GM23338 (cell line): ENCODE data around the gene STIM1. TPM values are rescaled to one million over a fixed set of nuclear protein-coding genes. Genes with fewer than 3 reads are reported as not detected.

Source experiments
- ATAC-seq: fragments of 200-7000 bp; cut with Tn5 transposase; 3 replicates; pipeline ENCODE4 v1.9.1; 2020
- DNase-seq: peaks from one replicate; pipeline ENCODE4 v3.0.0-alpha.2; 2015; ENCODE audit warnings: low spot score
- H2AFZ ChIP-seq: fragments of 200-600 bp; sonication (generic); 2 replicates; pipeline ENCODE4 v1.8.0; 2016; ENCODE audit warnings: antibody characterized with exemption, mild to moderate bottlenecking, moderate library complexity
- H3F3A ChIP-seq: fragments of 200-600 bp; sonication (generic); replicated peaks from 2 replicates; pipeline ENCODE4 v1.8.0; 2017; ENCODE audit warnings: antibody characterized with exemption, mixed run types, low read depth
- H3K27ac ChIP-seq: fragments of 200-600 bp; sonication (generic); 2 replicates; pipeline ENCODE4 v1.6.1; 2016; ENCODE audit warnings: low read depth
- H3K27me3 ChIP-seq: fragments of 200-600 bp; sonication (generic); 2 replicates; pipeline ENCODE4 v1.8.0; 2016; ENCODE audit warnings: mild to moderate bottlenecking, mixed run types, moderate library complexity; ENCODE audit not compliant: insufficient read depth
- H3K36me3 ChIP-seq: fragments of 200-600 bp; sonication (generic); 2 replicates; pipeline ENCODE4 v1.8.0; 2016; ENCODE audit warnings: mild to moderate bottlenecking; ENCODE audit not compliant: insufficient read depth
- H3K4me1 ChIP-seq: fragments of 200-600 bp; sonication (generic); 2 replicates; pipeline ENCODE4 v1.8.0; 2016; ENCODE audit warnings: mild to moderate bottlenecking, moderate library complexity; ENCODE audit not compliant: insufficient read depth
- H3K4me2 ChIP-seq: fragments of 200-600 bp; sonication (generic); 2 replicates; pipeline ENCODE4 v1.7.1; 2017; ENCODE audit warnings: mixed run types
- H3K4me3 ChIP-seq: fragments of 200-600 bp; sonication (generic); 2 replicates; pipeline ENCODE4 v1.6.1; 2016; ENCODE audit warnings: mixed run types
- H3K79me2 ChIP-seq: fragments of 200-600 bp; sonication (generic); replicated peaks from 2 replicates; pipeline ENCODE4 v1.8.0; 2017; ENCODE audit warnings: mild to moderate bottlenecking; ENCODE audit not compliant: insufficient read depth
- H3K9me2 ChIP-seq: fragments of 200-600 bp; sonication (generic); 2 replicates; pipeline ENCODE4 v1.8.0; 2017; ENCODE audit not compliant: insufficient read depth
- H4K20me1 ChIP-seq: fragments of 200-600 bp; sonication (generic); replicated peaks from 2 replicates; pipeline ENCODE4 v1.8.0; 2017; ENCODE audit warnings: mild to moderate bottlenecking; ENCODE audit not compliant: insufficient read depth
- H3K27ac Mint-ChIP-seq: 2 replicates; pipeline ENCODE4 v1.8.0; 2020; ENCODE audit warnings: inconsistent platforms, mild to moderate bottlenecking, moderate library complexity, mixed read lengths
- H3K27me3 Mint-ChIP-seq: 3 replicates; pipeline ENCODE4 v1.8.0; 2022; ENCODE audit warnings: low read depth, mild to moderate bottlenecking, moderate library complexity, mixed read lengths, inconsistent platforms; ENCODE audit not compliant: insufficient read depth, poor library complexity
- H3K36me3 Mint-ChIP-seq: 3 replicates; pipeline ENCODE4 v1.8.0; 2021; ENCODE audit warnings: low read depth, mild to moderate bottlenecking, inconsistent platforms, moderate library complexity, mixed read lengths
- H3K4me1 Mint-ChIP-seq: 3 replicates; pipeline ENCODE4 v1.8.0; 2020; ENCODE audit warnings: mild to moderate bottlenecking, inconsistent platforms, mixed read lengths
- H3K4me3 Mint-ChIP-seq: 3 replicates; pipeline ENCODE4 v1.8.0; 2021; ENCODE audit warnings: moderate library complexity, mild to moderate bottlenecking, inconsistent platforms, mixed read lengths
- H3K9me3 Mint-ChIP-seq: 3 replicates; pipeline ENCODE4 v1.8.0; 2020; ENCODE audit warnings: moderate library complexity, mild to moderate bottlenecking, inconsistent platforms, mixed read lengths
- ETS1 ChIP-seq: IDR thresholded peaks from 2 replicates; pipeline ENCODE4 v1.6.1; 2016; ENCODE audit warnings: antibody characterized with exemption
- EZH2 ChIP-seq: fragments of 200-600 bp; sonication (generic); IDR thresholded peaks from one replicate; pipeline ENCODE4 v1.8.0; 2017; ENCODE audit warnings: antibody characterized with exemption, mild to moderate bottlenecking, low read depth; ENCODE audit not compliant: unreplicated experiment
- JUNB ChIP-seq: IDR thresholded peaks from one replicate; pipeline ENCODE4 v1.6.1; 2016; ENCODE audit warnings: antibody characterized with exemption; ENCODE audit not compliant: unreplicated experiment
- NANOG ChIP-seq: IDR thresholded peaks from 2 replicates; pipeline ENCODE4 v1.6.1; 2016; ENCODE audit warnings: antibody characterized with exemption, borderline replicate concordance
- REST ChIP-seq: IDR thresholded peaks from one replicate; pipeline ENCODE4 v1.6.1; 2018; ENCODE audit warnings: antibody characterized with exemption; ENCODE audit not compliant: unreplicated experiment
- ZNF114 ChIP-seq: fragments of 250-450 bp; sonication (Bioruptor Pico); IDR thresholded peaks from 2 replicates; pipeline ENCODE4 v1.5.0; 2020; ENCODE audit warnings: mild to moderate bottlenecking, moderate library complexity
- ZNF462 ChIP-seq: fragments of 250-450 bp; sonication (Bioruptor Pico); IDR thresholded peaks from 2 replicates; pipeline ENCODE4 v1.5.0; 2020; ENCODE audit warnings: mild to moderate bottlenecking, moderate library complexity
- polyA plus RNA-seq: library from polyadenylated mRNA; unstranded; fragments of >200 nt; fragmentation: Nextera tagmentation; extraction: Ambion mirVana; gene quantifications from 2 replicates; pipeline ENCODE4 v1.2.1, GENCODE V29; 2016
- total RNA-seq: library from RNA; depleted of rRNA; stranded (reverse); fragments of >200 nt; shearing (Covaris generic); gene quantifications from 2 replicates; pipeline ENCODE4 v1.2.3, GENCODE V29; 2014

Gene STIM1
- total and polyA plus RNA-seq, 2 experiments from 2014 or later: 3.5 to 14.0 TPM

GRCh38 chr11:4019891-4020290 is 164.4 kb downstream of the STIM1 start:
- ATAC-seq (no peak), DNase-seq (no peak)
- H3K9me2 ChIP-seq: 0 out of 2 replicates have a peak, but pooled peaks cover 5% of the 10 kb centered on the region
- no peaks in the 10 kb centered on the region; the same call in 1 of the 2 replicates for H3K79me2 ChIP-seq
- Mint-ChIP-seq H3K27ac (no peak overlapping the region), H3K27me3 (peaks cover 2% of the 10 kb centered on the region), H3K4me1 (no peaks in the 10 kb centered on the region), H3K36me3 (no peaks in the 10 kb centered on the region), H3K4me3 (no peak overlapping the region), H3K9me3 (no peaks in the 10 kb centered on the region; the same call in 2 of the 3 replicates)
- TF ChIP-seq JUNB (no peak), ZNF114 (CRISPR knock-in tag) (no peak), EZH2 (no peak), NANOG (no peak), REST (no peak), ZNF462 (CRISPR knock-in tag) (no peak), ETS1 (no peak)
- H3K36me3 ChIP-seq: no peaks in the 10 kb centered on the region
- no peaks in the 10 kb centered on the region; the same call in 1 of the 2 replicates for H4K20me1 ChIP-seq
- no peak overlapping the region for H3K27ac ChIP-seq
- H2AFZ ChIP-seq: no peak overlapping the region
- H3K4me1 ChIP-seq: no peaks in the 10 kb centered on the region
- no peak overlapping the region for H3K4me3 ChIP-seq
- H3F3A ChIP-seq: no peaks in the 10 kb centered on the region
- no peak overlapping the region for H3K4me2 ChIP-seq
- H3K27me3 ChIP-seq: no peaks in the 10 kb centered on the region
